Choroid plexus epithelial cell (primary cell): ENCODE data around the gene ZNF138.

Experiments
- DNase-seq: peaks from one replicate; pipeline ENCODE4 v3.0.0-alpha.2; 2010; ENCODE audit warnings: low read depth
- H3K4me3 ChIP-seq: 2 replicates; pipeline ENCODE4 v1.5.1; 2011; ENCODE audit warnings: low read depth, mild to moderate bottlenecking, control low read depth, low read length, moderate library complexity
- TF ChIP-seq, protein P1 (sequence below): conservative IDR thresholded peaks from 2 replicates; pipeline ENCODE4 v1.5.1; 2011; ENCODE audit warnings: low read depth, mild to moderate bottlenecking, control low read depth, inconsistent platforms, low read length, moderate library complexity

The ZNF138 gene

DNA sequence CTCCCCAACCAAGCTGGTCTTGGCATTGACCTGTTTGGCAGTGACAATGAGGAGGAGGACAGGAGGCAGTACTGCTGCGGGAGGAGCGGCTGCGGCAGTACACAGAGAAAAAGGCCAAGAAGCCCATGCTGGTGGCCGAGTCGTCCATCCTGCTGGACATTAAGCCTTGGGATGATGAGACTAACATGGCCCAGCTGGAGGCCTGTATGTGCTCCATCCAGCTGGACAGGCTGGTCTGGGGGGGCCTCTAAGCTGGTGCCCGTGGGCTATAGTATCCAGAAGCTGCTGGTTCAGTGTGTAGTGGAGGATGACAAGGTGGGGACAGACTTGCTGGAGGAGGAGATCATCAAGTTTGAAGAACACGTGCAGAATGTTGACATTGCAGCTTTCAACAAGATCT lies 69.7 kb downstream of the ZNF138 start:
- no peak overlapping the region for H3K4me3 ChIP-seq
- DNase-seq: no peak
- TF ChIP-seq, protein P1, sequence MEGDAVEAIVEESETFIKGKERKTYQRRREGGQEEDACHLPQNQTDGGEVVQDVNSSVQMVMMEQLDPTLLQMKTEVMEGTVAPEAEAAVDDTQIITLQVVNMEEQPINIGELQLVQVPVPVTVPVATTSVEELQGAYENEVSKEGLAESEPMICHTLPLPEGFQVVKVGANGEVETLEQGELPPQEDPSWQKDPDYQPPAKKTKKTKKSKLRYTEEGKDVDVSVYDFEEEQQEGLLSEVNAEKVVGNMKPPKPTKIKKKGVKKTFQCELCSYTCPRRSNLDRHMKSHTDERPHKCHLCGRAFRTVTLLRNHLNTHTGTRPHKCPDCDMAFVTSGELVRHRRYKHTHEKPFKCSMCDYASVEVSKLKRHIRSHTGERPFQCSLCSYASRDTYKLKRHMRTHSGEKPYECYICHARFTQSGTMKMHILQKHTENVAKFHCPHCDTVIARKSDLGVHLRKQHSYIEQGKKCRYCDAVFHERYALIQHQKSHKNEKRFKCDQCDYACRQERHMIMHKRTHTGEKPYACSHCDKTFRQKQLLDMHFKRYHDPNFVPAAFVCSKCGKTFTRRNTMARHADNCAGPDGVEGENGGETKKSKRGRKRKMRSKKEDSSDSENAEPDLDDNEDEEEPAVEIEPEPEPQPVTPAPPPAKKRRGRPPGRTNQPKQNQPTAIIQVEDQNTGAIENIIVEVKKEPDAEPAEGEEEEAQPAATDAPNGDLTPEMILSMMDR: no peak

DNA sequence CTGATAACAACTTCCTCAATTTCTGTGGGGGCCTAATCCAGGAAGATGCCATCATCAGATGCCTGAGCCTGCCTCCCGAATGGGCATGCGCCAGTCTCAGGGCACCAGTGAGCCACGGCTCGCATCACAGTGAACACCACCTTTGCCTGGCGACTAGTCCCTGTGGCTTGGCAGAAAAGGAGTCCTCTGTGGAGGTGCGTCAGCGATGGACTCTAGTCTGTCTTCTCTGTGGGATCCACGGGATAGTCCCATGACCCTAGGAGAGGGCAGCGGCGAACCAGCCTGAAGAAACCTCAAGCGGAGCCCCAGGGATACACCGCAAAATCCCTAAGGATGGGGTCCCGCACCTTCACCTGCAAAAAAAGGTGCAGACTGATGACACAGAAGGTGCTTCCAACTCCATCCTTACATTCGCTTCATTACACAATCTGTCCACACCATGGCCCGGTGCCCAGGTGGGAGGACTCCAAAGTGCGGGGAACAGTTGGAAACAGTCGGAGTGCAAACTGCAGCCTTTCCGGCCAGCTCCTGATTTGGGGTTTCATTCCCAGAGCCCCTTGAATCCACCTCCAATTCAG lies 73.7 kb downstream of the ZNF138 start:
- DNase-seq: no peak
- H3K4me3 ChIP-seq: no peak overlapping the region
- TF ChIP-seq, protein P1: no peak

DNA sequence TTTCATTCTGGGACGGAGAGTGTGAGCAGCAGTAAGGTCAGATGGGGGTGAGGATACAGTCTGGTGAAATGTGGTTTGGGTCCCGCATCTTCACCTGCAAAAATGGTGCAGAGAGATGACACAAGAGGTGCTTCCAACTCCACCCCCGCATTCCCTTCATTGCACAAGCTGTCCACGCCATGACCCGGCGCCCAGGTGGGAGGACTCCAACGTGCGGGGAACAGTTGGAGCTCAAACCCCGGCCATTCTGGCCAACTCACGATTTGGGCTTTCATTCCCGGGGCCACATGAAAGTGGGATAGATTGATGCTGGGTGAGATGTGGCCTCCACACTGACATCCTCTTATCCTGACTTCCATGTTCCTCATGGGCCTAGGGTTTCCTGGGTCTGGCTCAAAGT lies 74.3 kb downstream of the ZNF138 start:
- no peak overlapping the region for H3K4me3 ChIP-seq
- DNase-seq: no peak
- TF ChIP-seq, protein P1: no peak

DNA sequence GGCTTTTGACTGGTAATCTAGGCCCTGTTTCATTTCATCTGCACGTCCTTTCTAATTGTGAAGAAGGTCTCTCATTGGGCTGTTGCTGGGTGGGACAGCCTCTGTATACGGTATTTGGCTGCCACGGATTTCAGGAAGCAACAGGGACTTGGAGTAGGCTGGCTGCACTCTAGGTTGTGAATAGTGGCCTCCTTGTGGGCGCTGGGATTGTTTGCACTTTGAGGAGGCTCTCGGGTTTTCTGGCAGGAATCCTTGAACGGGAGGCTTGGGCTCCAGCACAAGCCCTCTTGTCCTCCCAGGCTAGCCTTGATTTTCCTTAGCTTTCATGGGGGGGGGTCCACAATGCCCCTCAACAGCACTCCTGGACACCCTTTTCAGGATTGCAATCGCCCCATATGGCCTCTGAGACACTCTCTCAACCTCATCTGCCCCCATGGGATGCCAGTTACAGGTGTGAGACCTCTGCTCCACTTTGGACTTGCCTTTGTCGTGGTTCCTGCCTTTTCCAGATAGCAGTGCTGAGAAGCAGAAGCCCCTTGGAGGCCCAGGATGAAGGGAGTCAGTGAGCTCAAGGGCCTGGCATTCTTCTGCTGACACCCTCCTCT lies 75.0 kb downstream of the ZNF138 start:
- no peak overlapping the region for H3K4me3 ChIP-seq
- no peak for DNase-seq
- TF ChIP-seq, protein P1: no peak

DNA sequence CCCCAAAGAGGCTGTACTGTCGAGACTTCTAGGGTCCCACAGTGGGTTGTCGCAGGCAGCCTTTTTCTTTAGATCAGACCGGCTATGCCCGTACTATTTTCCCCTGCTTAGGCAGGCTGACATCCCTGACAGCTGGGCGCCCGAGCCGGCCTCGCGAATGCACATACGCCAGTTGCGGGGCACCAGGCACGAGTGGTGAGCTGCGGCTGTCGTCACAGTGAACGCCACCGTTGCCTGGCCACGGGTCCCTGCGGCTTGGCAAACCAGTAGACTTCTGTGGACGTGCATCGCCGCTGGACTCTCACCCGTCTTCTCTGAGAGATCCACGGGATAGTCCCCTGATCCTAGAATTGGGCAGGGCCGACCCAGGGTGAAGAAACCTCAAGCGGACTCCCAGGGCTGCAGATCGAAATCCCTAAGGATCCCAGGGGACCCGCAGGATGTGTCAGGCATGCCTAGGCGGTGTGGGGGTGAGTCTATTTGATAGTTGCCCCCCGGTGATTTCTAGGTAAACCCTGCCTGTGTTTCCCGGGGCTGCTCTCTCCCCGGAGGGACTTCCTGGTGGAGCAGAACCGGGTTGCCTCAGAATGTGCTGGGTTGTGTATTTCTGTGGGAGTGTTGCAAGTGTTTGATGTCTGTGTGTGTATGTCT lies 75.8 kb downstream of the ZNF138 start:
- TF ChIP-seq, protein P1: no peak
- H3K4me3 ChIP-seq: no peak overlapping the region
- DNase-seq: no peak

DNA sequence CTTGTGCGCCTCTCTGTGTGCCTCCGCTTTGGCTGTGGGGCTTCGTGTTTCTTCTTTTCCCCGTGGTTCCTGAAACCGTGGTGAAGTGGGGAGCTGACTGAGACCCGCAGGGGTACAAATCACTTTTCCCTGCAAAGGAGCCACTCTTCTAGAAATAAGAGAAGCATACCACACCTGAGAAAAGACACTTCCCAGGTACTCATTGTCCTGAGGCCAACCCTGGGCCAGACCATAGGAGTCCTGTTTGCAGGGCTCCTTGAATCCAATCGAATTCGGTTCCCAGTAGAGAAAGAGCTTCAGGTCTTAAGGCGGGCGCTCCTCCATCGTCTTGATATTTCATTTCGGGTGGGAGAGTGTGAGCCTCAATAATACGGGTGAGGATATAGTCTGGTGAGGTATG lies 76.4 kb downstream of the ZNF138 start:
- TF ChIP-seq, protein P1: no peak
- no peak for DNase-seq
- no peak overlapping the region for H3K4me3 ChIP-seq

DNA sequence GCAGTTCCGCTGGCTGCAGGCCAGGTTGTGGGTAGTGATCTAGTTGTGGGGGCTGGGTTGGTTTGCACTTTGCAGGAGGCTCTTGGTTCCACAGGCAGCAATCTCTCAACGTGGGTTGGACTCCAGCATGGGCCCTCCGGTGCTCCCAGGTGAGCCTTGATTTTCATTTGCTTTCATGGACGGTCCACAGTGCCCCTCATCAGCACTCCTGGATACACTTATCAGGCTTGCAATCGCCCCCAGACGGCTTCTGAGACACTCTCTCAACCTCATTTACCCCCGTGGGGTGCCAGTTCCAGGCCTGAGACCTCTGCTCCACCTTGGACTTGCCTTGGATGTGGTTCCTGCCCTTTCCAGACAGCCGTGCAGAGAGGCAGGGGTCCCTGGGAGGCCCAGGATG lies 77.5 kb downstream of the ZNF138 start:
- no peak for DNase-seq
- TF ChIP-seq, protein P1: no peak
- no peak overlapping the region for H3K4me3 ChIP-seq
